B cell (primary cell): ENCODE data around the gene C6orf89. TPM values are rescaled to one million over a fixed set of nuclear protein-coding genes. Genes with fewer than 3 reads are reported as not detected.

Source experiments
- ATAC-seq: fragments of 200-7000 bp; cut with Tn5 transposase; one replicate; pipeline ENCODE4 v1.10.0; 2021; ENCODE audit warnings: low read depth, mild to moderate bottlenecking, moderate number of reproducible peaks, moderate library complexity
- CTCF ChIA-PET: fragments of 350-600 bp; sonication (Branson Sonifier 250); formaldehyde crosslinking; loops from one replicate; lab custom pipeline; 2021; ENCODE audit warnings: antibody characterized with exemption, inconsistent platforms; lab: Charles Lee
- POLR2A ChIA-PET: fragments of 350-600 bp; sonication (Branson Sonifier 250); formaldehyde crosslinking; loops from one replicate; lab custom pipeline; 2021; ENCODE audit warnings: antibody characterized with exemption; lab: Charles Lee
- DNase-seq: peaks from one replicate; pipeline ENCODE4 v3.0.0; 2013
- H2AFZ ChIP-seq: 2 replicates; pipeline ENCODE4 v1.6.1; 2012; ENCODE audit warnings: mild to moderate bottlenecking, low read depth, low read length; ENCODE audit not compliant: insufficient read depth, poor library complexity, severe bottlenecking
- H3K27ac ChIP-seq, 2 donors: 1 replicate in 1 of 2; 2 replicates in 1 of 2; pipeline ENCODE4 v1.5.1; 2012 to 2013; ENCODE audit warnings: low read length in 2 of 2, mild to moderate bottlenecking in 2 of 2, moderate library complexity in 1 of 2
- H3K27me3 ChIP-seq, 4 experiments: fragments of 200-600 bp in 1 of 4; sonication (generic) in 1 of 4; replicated peaks in 1 of 4; 1 replicate in 2 of 4; 2 replicates in 2 of 4; pipeline versions ENCODE4 v1.6.1 to v1.7.0; 2013 to 2016; ENCODE audit warnings: low read length in 3 of 4, mild to moderate bottlenecking in 2 of 4, mixed read lengths in 1 of 4, moderate library complexity in 1 of 4; ENCODE audit not compliant: insufficient read depth in 4 of 4, control insufficient read depth in 3 of 4; ENCODE audit errors: control extremely low read depth in 1 of 4
- H3K36me3 ChIP-seq, 2 experiments: replicated peaks in 1 of 2; 1 replicate in 1 of 2; 2 replicates in 1 of 2; pipeline versions ENCODE4 v1.6.1 to v1.7.1; 2013; ENCODE audit warnings: low read length in 1 of 2; ENCODE audit not compliant: insufficient read depth in 2 of 2, control insufficient read depth in 1 of 2; ENCODE audit errors: control extremely low read depth in 1 of 2, extremely low read depth in 1 of 2
- H3K4me1 ChIP-seq, 2 donors: fragments of 200-600 bp in 1 of 2; sonication (generic) in 1 of 2; 1 replicate in 1 of 2; 2 replicates in 1 of 2; pipeline versions ENCODE4 v1.5.1 to v1.6.1; 2013 to 2017; ENCODE audit warnings: low read length in 2 of 2; ENCODE audit not compliant: control insufficient read depth in 2 of 2, insufficient read depth in 2 of 2
- H3K4me2 ChIP-seq: replicated peaks from 2 replicates; pipeline ENCODE3; 2012; ENCODE audit warnings: mild to moderate bottlenecking, low read depth, low read length; ENCODE audit not compliant: poor library complexity, severe bottlenecking
- H3K4me3 ChIP-seq, 5 experiments: fragments of 200-600 bp in 1 of 5; sonication (generic) in 1 of 5; 1 replicate in 3 of 5; 2 replicates in 2 of 5; pipeline versions ENCODE4 v1.5.1 to v1.7.0; 2011 to 2016; ENCODE audit warnings: low read length in 4 of 5, mild to moderate bottlenecking in 4 of 5, low read depth in 2 of 5, control low read depth in 1 of 5, moderate library complexity in 1 of 5; ENCODE audit not compliant: insufficient read depth in 1 of 5; ENCODE audit errors: control extremely low read depth in 1 of 5, extremely low read depth in 1 of 5
- H3K79me2 ChIP-seq: fragments of 200-600 bp; sonication (generic); one replicate; pipeline ENCODE4 v1.6.0; 2016; ENCODE audit warnings: low read length; ENCODE audit not compliant: control insufficient read depth, insufficient read depth
- H3K9ac ChIP-seq: fragments of 200-600 bp; sonication (generic); 2 replicates; pipeline ENCODE4 v1.6.1; 2017; ENCODE audit warnings: mild to moderate bottlenecking, low read length, moderate library complexity
- H3K9me3 ChIP-seq, 3 donors: one replicate each; pipeline versions ENCODE4 v1.6.1 to v1.7.1; 2013; ENCODE audit warnings: low read length in 2 of 3; ENCODE audit not compliant: control insufficient read depth in 2 of 3, insufficient read depth in 1 of 3; ENCODE audit errors: control extremely low read depth in 1 of 3
- H4K20me1 ChIP-seq: 2 replicates; pipeline ENCODE4 v1.6.0; 2012; ENCODE audit warnings: mild to moderate bottlenecking, low read length; ENCODE audit not compliant: insufficient read depth, control insufficient read depth, poor library complexity, severe bottlenecking
- H3K27ac Mint-ChIP-seq: one replicate; pipeline ENCODE4 v1.8.0; 2021; ENCODE audit warnings: mixed read lengths
- H3K27me3 Mint-ChIP-seq: one replicate; pipeline ENCODE4 v1.8.0; 2021; ENCODE audit warnings: mixed read lengths
- H3K4me1 Mint-ChIP-seq: one replicate; pipeline ENCODE4 v1.8.0; 2021; ENCODE audit warnings: mixed read lengths
- H3K4me3 Mint-ChIP-seq: one replicate; pipeline ENCODE4 v1.8.0; 2021; ENCODE audit warnings: mixed read lengths
- H3K9me3 Mint-ChIP-seq: one replicate; pipeline ENCODE4 v1.8.0; 2022; ENCODE audit warnings: mixed read lengths; ENCODE audit not compliant: insufficient read depth
- EZH2 ChIP-seq: IDR thresholded peaks from 2 replicates; pipeline ENCODE4 v1.6.1; 2012; ENCODE audit warnings: borderline replicate concordance, low read depth, mild to moderate bottlenecking, moderate library complexity, low read length; ENCODE audit not compliant: insufficient read depth, poor library complexity, severe bottlenecking
- WGBS: methylation state at CpG from one replicate; pipeline ENCODE4 v1.1.5; 2013; ENCODE audit warnings: missing lambda C conversion rate; ENCODE audit not compliant: insufficient coverage; 5-methylcytosine and 5-hydroxymethylcytosine counted together
- intact Hi-C: fragments of 100-400 bp; cut with micrococcal nuclease; formaldehyde crosslinking; loops from one replicate; pipeline ENCODE4 v1.10.0; 2022
- polyA plus RNA-seq: library from polyadenylated mRNA; depleted of rRNA; stranded (reverse); fragments of >200 nt; gene quantifications from 2 replicates; pipeline ENCODE4 v1.2.3, GENCODE V29; 2012
- total RNA-seq, 2 donors: library from RNA; stranded (reverse); fragments of 120-200 nt in 1 of 2; gene quantifications; 1 replicate in 1 of 2; 2 replicates in 1 of 2; pipeline versions ENCODE4 v1.2.3 to v1.2.4, GENCODE V29; 2013 to 2022
- TF ChIP-seq, protein P1 (sequence below): fragments of 200-600 bp; IDR thresholded peaks from one replicate; pipeline ENCODE4 v1.8.0; 2022; ENCODE audit warnings: antibody characterized with exemption, mild to moderate bottlenecking

The C6orf89 gene
- total and polyA plus RNA-seq, 2 donors (not counting 1 experiment from before 2014, with no cell fraction given) = 13.0 to 35.3 TPM

DNA sequence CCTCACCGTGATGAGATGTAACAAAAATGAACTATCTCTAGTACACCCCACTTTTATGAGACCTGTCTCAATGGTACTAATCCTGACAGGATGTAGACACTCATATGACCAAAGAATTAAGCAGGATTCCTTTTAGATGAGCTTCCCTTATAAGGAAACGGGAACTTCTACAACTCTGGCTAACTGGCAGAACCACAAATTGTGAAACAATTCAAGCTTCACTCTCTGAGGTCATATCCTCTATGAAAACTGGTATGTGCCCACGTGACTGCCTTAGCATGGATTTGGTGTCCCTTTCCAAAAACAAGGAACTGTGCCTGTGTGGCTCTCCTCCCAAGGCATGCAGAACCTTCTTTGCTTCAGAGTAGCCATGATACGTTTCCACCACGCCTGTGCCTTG is 32.4 kb upstream of the C6orf89 start:
- Histone ChIP-seq H3K9me3 (peaks cover 0 to 12% (median 12%) of the 10 kb centered on the region in 3 donors), H3K4me2 (no peak overlapping the region), H3K27me3 (peaks cover 0 to 11% (median 5%) of the 10 kb centered on the region in 4 experiments), H3K4me1 (peaks cover 0 to 8% of the 10 kb centered on the region in 2 donors), H3K36me3 (peaks cover 0 to 37% of the 10 kb centered on the region in 2 experiments), H4K20me1 (no peaks in the 10 kb centered on the region), H2AFZ (no peak overlapping the region), H3K9ac (no peak overlapping the region), H3K79me2 (no peaks in the 10 kb centered on the region), H3K4me3 (no peak overlapping the region), H3K27ac (no peak overlapping the region)
- TF ChIP-seq, protein P1, sequence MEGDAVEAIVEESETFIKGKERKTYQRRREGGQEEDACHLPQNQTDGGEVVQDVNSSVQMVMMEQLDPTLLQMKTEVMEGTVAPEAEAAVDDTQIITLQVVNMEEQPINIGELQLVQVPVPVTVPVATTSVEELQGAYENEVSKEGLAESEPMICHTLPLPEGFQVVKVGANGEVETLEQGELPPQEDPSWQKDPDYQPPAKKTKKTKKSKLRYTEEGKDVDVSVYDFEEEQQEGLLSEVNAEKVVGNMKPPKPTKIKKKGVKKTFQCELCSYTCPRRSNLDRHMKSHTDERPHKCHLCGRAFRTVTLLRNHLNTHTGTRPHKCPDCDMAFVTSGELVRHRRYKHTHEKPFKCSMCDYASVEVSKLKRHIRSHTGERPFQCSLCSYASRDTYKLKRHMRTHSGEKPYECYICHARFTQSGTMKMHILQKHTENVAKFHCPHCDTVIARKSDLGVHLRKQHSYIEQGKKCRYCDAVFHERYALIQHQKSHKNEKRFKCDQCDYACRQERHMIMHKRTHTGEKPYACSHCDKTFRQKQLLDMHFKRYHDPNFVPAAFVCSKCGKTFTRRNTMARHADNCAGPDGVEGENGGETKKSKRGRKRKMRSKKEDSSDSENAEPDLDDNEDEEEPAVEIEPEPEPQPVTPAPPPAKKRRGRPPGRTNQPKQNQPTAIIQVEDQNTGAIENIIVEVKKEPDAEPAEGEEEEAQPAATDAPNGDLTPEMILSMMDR = no peak
- TF ChIP-seq EZH2 = no peak
- DNase-seq (no peak), ATAC-seq (no peak)
- ChIA-PET CTCF (interaction anchor here (1.0 to 7.8 kb wide), 7 partner anchors 9 to 238 kb away, joined by 4 to 92 read pairs (median 22); no protein-coding TSS in a partner anchor), POLR2A (no interaction called here)
- H3K4me3 Mint-ChIP-seq = no peak overlapping the region
- no peak overlapping the region for H3K27ac Mint-ChIP-seq
- peaks cover 3% of the 10 kb centered on the region for H3K27me3 Mint-ChIP-seq
- intact Hi-C loops = loop anchor here (10.0 kb wide), 1 partner anchor 429 kb away; no protein-coding TSS in a partner anchor
- peaks cover 4% of the 10 kb centered on the region for H3K9me3 Mint-ChIP-seq
- WGBS = 84% methylated on average over 5 of the region's 5 CpGs
- H3K4me1 Mint-ChIP-seq = peaks cover 8% of the 10 kb centered on the region

DNA sequence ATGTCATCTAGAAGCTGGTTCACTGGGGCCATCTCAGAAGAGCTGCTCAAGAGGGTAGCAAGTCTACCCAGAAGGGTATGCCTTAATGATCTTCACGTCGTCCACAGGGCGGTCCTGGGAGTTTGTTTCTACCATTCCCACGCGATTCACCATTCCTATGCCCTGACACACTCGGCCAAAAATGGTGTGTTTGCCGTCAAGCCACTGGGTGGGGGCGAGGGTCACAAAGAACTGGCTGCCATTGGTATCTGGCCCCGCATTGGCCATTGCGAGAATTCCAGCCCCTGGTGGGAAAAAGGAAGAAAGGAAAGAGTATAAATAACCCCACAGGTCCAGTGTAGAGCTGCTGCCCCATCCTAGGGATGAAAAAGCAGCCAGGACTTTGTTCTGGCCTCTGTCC is 30.0 kb upstream of the C6orf89 start:
- H3K79me2 ChIP-seq = peaks cover 8% of the 10 kb centered on the region
- TF ChIP-seq, protein P1 = no peak
- no peak for TF ChIP-seq EZH2
- H2AFZ ChIP-seq = no peak overlapping the region
- no peaks in the 10 kb centered on the region for H3K27me3 ChIP-seq
- H4K20me1 ChIP-seq = no peaks in the 10 kb centered on the region
- H3K4me1 ChIP-seq = no peaks in the 10 kb centered on the region
- intact Hi-C loops = loop anchor here (10.0 kb wide), 1 partner anchor 431 kb away; no protein-coding TSS in a partner anchor
- H3K9me3 ChIP-seq = peaks cover 0 to 5% (median 4%) of the 10 kb centered on the region in 3 donors
- over 99% methylated on average over 10 of the region's 10 CpGs for WGBS
- no peaks in the 10 kb centered on the region for H3K27me3 Mint-ChIP-seq
- DNase-seq = no peak
- H3K4me3 ChIP-seq = no peak overlapping the region
- POLR2A ChIA-PET = no interaction called here
- H3K27ac ChIP-seq = no peak overlapping the region
- no peak overlapping the region for H3K9ac ChIP-seq
- H3K4me1 Mint-ChIP-seq = no peaks in the 10 kb centered on the region
- H3K4me3 Mint-ChIP-seq = no peak overlapping the region
- H3K27ac Mint-ChIP-seq = no peak overlapping the region
- H3K4me2 ChIP-seq = no peak overlapping the region
- no peaks in the 10 kb centered on the region for H3K9me3 Mint-ChIP-seq
- CTCF ChIA-PET = no interaction called here
- ATAC-seq = no peak
- H3K36me3 ChIP-seq = peaks cover 0 to 37% of the 10 kb centered on the region in 2 experiments
